Ishikawa (cell line): ENCODE measurements around the gene HPS4.

Experiments
- CEBPB ChIP-seq: IDR thresholded peaks from 2 replicates; pipeline ENCODE4 v1.6.1; 2012
- CREB1 ChIP-seq: IDR thresholded peaks from 2 replicates; pipeline ENCODE4 v1.6.1; 2012; ENCODE audit warnings: low read depth
- EGR1 ChIP-seq: IDR thresholded peaks from 2 replicates; pipeline ENCODE4 v1.6.1; 2012
- FOXM1 ChIP-seq: IDR thresholded peaks from 2 replicates; pipeline ENCODE4 v1.6.1; 2012; ENCODE audit warnings: low read depth, borderline replicate concordance
- MAX ChIP-seq: IDR thresholded peaks from 2 replicates; pipeline ENCODE4 v1.6.1; 2012
- NFIC ChIP-seq: IDR thresholded peaks from 2 replicates; pipeline ENCODE4 v1.6.1; 2012
- RAD21 ChIP-seq: IDR thresholded peaks from 2 replicates; pipeline ENCODE4 v1.6.1; 2012; ENCODE audit warnings: low read depth
- REST ChIP-seq: IDR thresholded peaks from 2 replicates; pipeline ENCODE4 v1.6.1; 2012; ENCODE audit warnings: low read depth, mild to moderate bottlenecking
- TEAD4 ChIP-seq: IDR thresholded peaks from 2 replicates; pipeline ENCODE4 v1.6.1; 2012
- USF1 ChIP-seq: IDR thresholded peaks from 2 replicates; pipeline ENCODE4 v1.6.1; 2012
- YY1 ChIP-seq: IDR thresholded peaks from 2 replicates; pipeline ENCODE4 v1.6.1; 2012; ENCODE audit warnings: low read depth
- ZBTB7A ChIP-seq: IDR thresholded peaks from 2 replicates; pipeline ENCODE4 v1.6.1; 2012; ENCODE audit warnings: low read depth

- TF ChIP-seq RAD21 (no peak), ZBTB7A (no peak), FOXM1 (no peak), MAX (no peak), YY1 (no peak), EGR1 (no peak), CEBPB (no peak), CREB1 (no peak), USF1 (no peak), TEAD4 (no peak), NFIC (no peak), REST (no peak)
These were observed 32.9 kb upstream of the HPS4 start for GRCh38 chr22:26516503-26516902.
